DMS153 (cell line): Measurements from ENCODE around the gene CMTR1.
"Not testable (repeated sequence)": the region's sequence is repeated elsewhere in the genome, so short reads cannot be mapped to it uniquely, and the experiment has no call there.

ENCODE experiments used
- DNase-seq: peaks from one replicate; lab custom pipeline; 2025; lab: John Stamatoyannopoulos, UW

Gene CMTR1

GRCh38 chr6:37432916-37433656 is at the start of gene CMTR1:
TSS of gene CMTR1 (plus strand) at chr6:37433221. CDS start at chr6:37435630, 2,409 bp downstream.
- DNase-seq, result peak; percentile 58

- DNase-seq, result no peak
These were observed 44.4 kb upstream of the CMTR1 start for GRCh38 chr6:37388578-37388977.

- DNase-seq, result no peak
These were observed 43.2 kb upstream of the CMTR1 start for GRCh38 chr6:37389857-37390256.

- no peak for DNase-seq
These were observed 41.9 kb upstream of the CMTR1 start for GRCh38 chr6:37391120-37391519.

GRCh38 chr6:37392821-37393220 is 40.2 kb upstream of the CMTR1 start:
- no peak for DNase-seq

- no peak for DNase-seq
These were observed 39.6 kb upstream of the CMTR1 start for GRCh38 chr6:37393381-37393929.

- DNase-seq, result no peak
These were observed 36.3 kb upstream of the CMTR1 start for GRCh38 chr6:37396571-37397180.

- DNase-seq, result no peak
These were observed 33.9 kb upstream of the CMTR1 start for GRCh38 chr6:37399131-37399530.

GRCh38 chr6:37399795-37400490 is 33.1 kb upstream of the CMTR1 start:
- DNase-seq, result no peak

- not testable (repeated sequence) for DNase-seq
These were observed 31.4 kb upstream of the CMTR1 start for GRCh38 chr6:37401658-37402057.

GRCh38 chr6:37406726-37407341 is 26.2 kb upstream of the CMTR1 start:
- no peak for DNase-seq

GRCh38 chr6:37407948-37408347 is 25.1 kb upstream of the CMTR1 start:
- no peak for DNase-seq

- no peak for DNase-seq
These were observed 23.5 kb upstream of the CMTR1 start for GRCh38 chr6:37409501-37409900.

- DNase-seq, result no peak
These were observed 15.6 kb upstream of the CMTR1 start for GRCh38 chr6:37417393-37417792.

GRCh38 chr6:37418722-37419121 is 14.3 kb upstream of the CMTR1 start:
- DNase-seq, result no peak

GRCh38 chr6:37426058-37426944 is 6.7 kb upstream of the CMTR1 start:
- no peak for DNase-seq

GRCh38 chr6:37426945-37427510 is 6.0 kb upstream of the CMTR1 start:
- DNase-seq, result no peak

- no peak for DNase-seq
These were observed 3.7 kb upstream of the CMTR1 start for GRCh38 chr6:37429352-37429750.

GRCh38 chr6:37432590-37432915 is 468 bp upstream of the CMTR1 start:
- no peak for DNase-seq

GRCh38 chr6:37433657-37434271 is 743 bp downstream of the CMTR1 start:
- DNase-seq, result no peak

- no peak for DNase-seq
These were observed 2.4 kb downstream of the CMTR1 start for GRCh38 chr6:37435373-37435772.
